OCI-LY7 (cell line): Measurements from ENCODE around the gene VAMP7. TPM values are rescaled to one million over a fixed set of nuclear protein-coding genes. Genes with fewer than 3 reads are reported as not detected.

ENCODE experiments used
- BruUV-seq: library from RNA; stranded (reverse); fragments of 400-500 nt; replicated peaks from 2 replicates; lab custom pipeline; 2021; lab: Mats Ljungman, UMichigan
- CTCF ChIA-PET: fragments of 300-600 bp; sonication (Branson Sonifier 250); formaldehyde crosslinking; loops from one replicate; lab custom pipeline; 2022; ENCODE audit warnings: antibody characterized with exemption; ENCODE audit not compliant: unreplicated experiment; lab: Charles Lee
- POLR2A ChIA-PET: fragments of 300-600 bp; sonication (Branson Sonifier 250); formaldehyde crosslinking; loops from one replicate; lab custom pipeline; 2022; ENCODE audit warnings: antibody characterized with exemption; lab: Charles Lee
- DNase-seq: peaks from one replicate; pipeline ENCODE4 v3.0.0-alpha.2; 2015; ENCODE audit warnings: low spot score
- H2AFZ ChIP-seq: fragments of 200-600 bp; sonication (generic), shearing (Covaris generic); 2 replicates; pipeline ENCODE4 v1.6.1; 2014; ENCODE audit warnings: mild to moderate bottlenecking, antibody characterized with exemption, low read length, moderate library complexity
- H3K27ac ChIP-seq: fragments of 200-600 bp; sonication (generic); 2 replicates; pipeline ENCODE4 v1.5.1; 2014; ENCODE audit warnings: mixed run types, low read depth, mild to moderate bottlenecking, moderate library complexity, low read length, inconsistent platforms; ENCODE audit not compliant: poor library complexity, severe bottlenecking
- H3K36me3 ChIP-seq: fragments of 200-600 bp; sonication (generic); 2 replicates; pipeline ENCODE4 v1.6.1; 2014; ENCODE audit warnings: mild to moderate bottlenecking, antibody characterized with exemption, low read length, moderate library complexity, mixed read lengths; ENCODE audit not compliant: insufficient read depth
- H3K4me1 ChIP-seq: fragments of 200-600 bp; sonication (generic); 2 replicates; pipeline ENCODE4 v1.5.1; 2014; ENCODE audit warnings: mild to moderate bottlenecking, low read length; ENCODE audit not compliant: insufficient read depth, poor library complexity, severe bottlenecking
- H3K4me2 ChIP-seq: fragments of 200-600 bp; sonication (generic); 2 replicates; pipeline ENCODE4 v1.6.1; 2014; ENCODE audit warnings: mild to moderate bottlenecking, low read length
- H3K4me3 ChIP-seq: fragments of 200-600 bp; sonication (generic); 2 replicates; pipeline ENCODE4 v1.5.1; 2014; ENCODE audit warnings: mild to moderate bottlenecking, low read depth, low read length; ENCODE audit not compliant: poor library complexity, severe bottlenecking
- H3K79me2 ChIP-seq: fragments of 200-600 bp; sonication (generic); 2 replicates; pipeline ENCODE4 v1.6.1; 2016; ENCODE audit warnings: low read depth, mild to moderate bottlenecking, low read length, moderate library complexity, mixed read lengths; ENCODE audit not compliant: insufficient read depth
- H3K9me2 ChIP-seq: fragments of 200-600 bp; sonication (generic); 2 replicates; pipeline ENCODE4 v1.6.1; 2016; ENCODE audit warnings: mild to moderate bottlenecking, low read length, mixed read lengths; ENCODE audit not compliant: insufficient read depth
- H3K9me3 ChIP-seq: fragments of 200-600 bp; sonication (generic); 2 replicates; pipeline ENCODE4 v1.6.1; 2014; ENCODE audit warnings: mild to moderate bottlenecking, mixed run types, low read length, mixed read lengths
- H4K20me1 ChIP-seq: fragments of 200-600 bp; sonication (generic); 2 replicates; pipeline ENCODE4 v1.6.1; 2014; ENCODE audit warnings: mild to moderate bottlenecking, antibody characterized with exemption, low read length, moderate library complexity, mixed read lengths; ENCODE audit not compliant: insufficient read depth
- EZH2phosphoT487 ChIP-seq: fragments of 200-600 bp; sonication (generic); IDR thresholded peaks from 2 replicates; pipeline ENCODE4 v1.6.1; 2018; ENCODE audit warnings: low read depth, borderline replicate concordance, mild to moderate bottlenecking, mixed run types, antibody characterized with exemption, low read length, moderate library complexity, mixed read lengths
- intact Hi-C: fragments of 100-400 bp; cut with micrococcal nuclease; formaldehyde crosslinking; loops from one replicate; pipeline ENCODE4 v1.10.0; 2022; ENCODE audit not compliant: unreplicated experiment
- total RNA-seq, 2 experiments: library from RNA; depleted of rRNA in 1 of 2; stranded (reverse); fragments of >200 nt in 1 of 2; shearing (Covaris generic) in 1 of 2; gene quantifications; 2 replicates each; pipeline ENCODE4 v1.2.3, GENCODE V29; 2014 to 2022
- TF ChIP-seq, protein P1 (sequence below): fragments of 200-600 bp; sonication (generic); conservative IDR thresholded peaks from 2 replicates; pipeline ENCODE4 v1.5.1; 2014; ENCODE audit warnings: mild to moderate bottlenecking, antibody characterized with exemption, low read length, moderate library complexity, mixed read lengths

VAMP7 gene
- total RNA-seq, 2 experiments from 2014 or later = 19.2 to 32.0 TPM

DNA sequence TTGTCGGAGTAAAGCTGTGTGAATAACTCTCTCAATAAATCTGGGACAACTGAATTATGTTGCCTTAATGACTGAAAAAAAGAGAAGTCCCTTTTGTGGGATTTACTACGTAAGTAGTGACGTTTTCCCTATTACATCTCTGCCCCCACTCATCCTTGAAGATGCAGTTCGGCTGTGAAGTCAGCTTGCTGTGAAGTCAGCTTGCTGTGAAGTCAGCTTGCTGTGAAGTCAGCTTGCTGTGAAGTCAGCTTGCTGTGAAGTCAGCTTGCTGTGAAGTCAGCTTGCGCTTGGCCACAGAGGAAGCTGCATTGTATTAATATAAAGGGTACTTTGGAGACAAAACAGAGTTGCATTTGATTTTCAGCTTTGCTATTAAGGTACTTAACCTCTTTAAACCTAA, 8.0 kb upstream of the VAMP7 start:
- CTCF ChIA-PET = no interaction called here
- Histone ChIP-seq H3K79me2 (no peaks in the 10 kb centered on the region), H4K20me1 (no peaks in the 10 kb centered on the region), H3K4me1 (peaks cover 15% of the 10 kb centered on the region), H3K4me3 (no peak overlapping the region), H3K27ac (no peak overlapping the region), H3K4me2 (no peak overlapping the region), H2AFZ (no peak overlapping the region), H3K9me2 (no peaks in the 10 kb centered on the region), H3K36me3 (no peaks in the 10 kb centered on the region), H3K9me3 (no peaks in the 10 kb centered on the region)
- DNase-seq = no peak
- intact Hi-C loops = no loop called here
- TF ChIP-seq, protein P1, sequence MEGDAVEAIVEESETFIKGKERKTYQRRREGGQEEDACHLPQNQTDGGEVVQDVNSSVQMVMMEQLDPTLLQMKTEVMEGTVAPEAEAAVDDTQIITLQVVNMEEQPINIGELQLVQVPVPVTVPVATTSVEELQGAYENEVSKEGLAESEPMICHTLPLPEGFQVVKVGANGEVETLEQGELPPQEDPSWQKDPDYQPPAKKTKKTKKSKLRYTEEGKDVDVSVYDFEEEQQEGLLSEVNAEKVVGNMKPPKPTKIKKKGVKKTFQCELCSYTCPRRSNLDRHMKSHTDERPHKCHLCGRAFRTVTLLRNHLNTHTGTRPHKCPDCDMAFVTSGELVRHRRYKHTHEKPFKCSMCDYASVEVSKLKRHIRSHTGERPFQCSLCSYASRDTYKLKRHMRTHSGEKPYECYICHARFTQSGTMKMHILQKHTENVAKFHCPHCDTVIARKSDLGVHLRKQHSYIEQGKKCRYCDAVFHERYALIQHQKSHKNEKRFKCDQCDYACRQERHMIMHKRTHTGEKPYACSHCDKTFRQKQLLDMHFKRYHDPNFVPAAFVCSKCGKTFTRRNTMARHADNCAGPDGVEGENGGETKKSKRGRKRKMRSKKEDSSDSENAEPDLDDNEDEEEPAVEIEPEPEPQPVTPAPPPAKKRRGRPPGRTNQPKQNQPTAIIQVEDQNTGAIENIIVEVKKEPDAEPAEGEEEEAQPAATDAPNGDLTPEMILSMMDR = no peak
- TF ChIP-seq EZH2phosphoT487 = no peak
- BruUV-seq = no TSS peak
- POLR2A ChIA-PET = no interaction called here

DNA sequence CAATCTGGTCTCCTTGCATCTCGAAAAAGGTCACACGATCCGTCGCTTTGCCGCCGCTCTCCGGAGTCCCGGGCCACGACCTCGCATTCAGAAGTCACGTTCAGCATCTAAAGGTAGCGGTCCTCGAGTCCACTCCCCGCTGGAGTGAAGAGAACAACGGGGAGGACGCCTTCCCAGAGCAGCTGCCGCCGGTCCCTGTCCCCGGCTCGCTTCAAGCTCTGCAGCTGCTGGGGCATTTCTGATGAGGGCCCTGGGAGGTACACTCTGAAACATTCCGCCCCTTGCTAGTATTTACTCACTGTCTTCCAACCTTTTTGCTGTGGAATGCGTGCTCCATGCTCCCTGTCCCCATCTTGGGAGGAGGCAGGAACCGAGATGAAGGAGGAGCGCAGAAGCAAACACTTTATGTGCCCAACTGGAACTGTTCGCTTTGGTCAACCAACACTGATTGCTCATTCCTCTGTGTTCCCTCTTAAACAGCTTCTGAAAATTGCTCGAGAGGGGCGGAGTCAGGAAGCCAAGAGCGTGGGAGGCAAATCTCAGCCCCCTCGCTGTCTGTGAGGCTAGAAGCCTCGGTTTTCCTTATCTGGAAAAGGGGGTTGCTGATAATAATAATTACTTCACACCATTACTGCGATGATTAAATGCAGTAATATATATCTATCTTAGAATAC, 6.4 kb upstream of the VAMP7 start:
- no peaks in the 10 kb centered on the region for H4K20me1 ChIP-seq
- ChIA-PET POLR2A (no interaction called here), CTCF (no interaction called here)
- no peaks in the 10 kb centered on the region for H3K79me2 ChIP-seq
- no peaks in the 10 kb centered on the region for H3K36me3 ChIP-seq
- no peaks in the 10 kb centered on the region for H3K9me2 ChIP-seq
- no peak overlapping the region for H2AFZ ChIP-seq
- TF ChIP-seq, protein P1 = no peak
- H3K4me2 ChIP-seq = no peak overlapping the region
- no peak overlapping the region for H3K27ac ChIP-seq
- H3K4me3 ChIP-seq = no peak overlapping the region
- DNase-seq = no peak
- H3K9me3 ChIP-seq = no peaks in the 10 kb centered on the region
- BruUV-seq = no TSS peak
- H3K4me1 ChIP-seq = peaks cover 15% of the 10 kb centered on the region
- intact Hi-C loops = no loop called here

DNA sequence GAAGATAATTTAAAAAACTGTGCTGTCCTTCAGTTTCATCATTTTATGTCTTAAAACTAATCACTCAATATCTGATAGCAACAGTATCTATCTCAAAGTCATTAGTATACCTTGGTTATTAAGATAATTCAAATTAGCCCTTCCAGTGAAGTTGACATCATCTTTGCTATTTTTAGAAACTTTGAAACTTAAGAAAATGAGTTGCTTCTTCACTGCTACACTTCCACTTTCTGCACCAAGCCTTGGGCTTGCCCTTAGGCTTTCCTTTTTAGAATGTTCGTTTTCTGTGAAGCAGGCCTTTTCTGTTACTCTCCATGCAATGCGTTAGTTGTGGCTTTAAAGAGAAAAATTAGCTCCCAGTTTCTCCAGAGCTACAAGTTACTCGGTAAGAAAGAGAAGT, 4.4 kb upstream of the VAMP7 start:
- H3K9me2 ChIP-seq = no peaks in the 10 kb centered on the region
- H3K4me1 ChIP-seq = peaks cover 15% of the 10 kb centered on the region
- intact Hi-C loops = no loop called here
- ChIA-PET CTCF (no interaction called here), POLR2A (no interaction called here)
- H2AFZ ChIP-seq = peak overlapping the region; percentile 54; the same call in 1 of the 2 replicates
- no peaks in the 10 kb centered on the region for H3K9me3 ChIP-seq
- TF ChIP-seq, protein P1 = no peak
- TF ChIP-seq EZH2phosphoT487 = no peak
- H3K36me3 ChIP-seq = no peaks in the 10 kb centered on the region
- no TSS peak for BruUV-seq
- H3K27ac ChIP-seq = no peak overlapping the region
- peak overlapping the region; percentile 52 for H3K4me2 ChIP-seq
- H4K20me1 ChIP-seq = no peaks in the 10 kb centered on the region
- DNase-seq = peak; percentile 6
- H3K4me3 ChIP-seq = no peak overlapping the region
- H3K79me2 ChIP-seq = peaks cover 2% of the 10 kb centered on the region; the same call in 1 of the 2 replicates
